ENCODE results near the gene RNF152. TPM values are rescaled to one million over a fixed set of nuclear protein-coding genes. Genes with fewer than 3 reads are reported as not detected.

The RNF152 gene
- polyA plus RNA-seq, 1 donor from 2014 or later, result 22.9 TPM

- H3K9ac ChIP-seq (ENCODE audit: low read length), result no peak overlapping the region
- H3K9me3 ChIP-seq (ENCODE audit: low read length), result no peaks in the 10 kb centered on the region
- no peak overlapping the region for H3K27ac ChIP-seq (ENCODE audit: low read length)
- H3K4me2 ChIP-seq (ENCODE audit: low read length), result no peak overlapping the region
- no peaks in the 10 kb centered on the region for H3K9me2 ChIP-seq (ENCODE audit: insufficient read depth, low read length)
- H2AFZ ChIP-seq (ENCODE audit: low read depth, low read length), result no peak overlapping the region
- H3K36me3 ChIP-seq (ENCODE audit: insufficient read depth, low read length), result peaks cover 3% of the 10 kb centered on the region
- H3K4me3 ChIP-seq (ENCODE audit: low read length), result no peak overlapping the region
- H3K27me3 ChIP-seq (ENCODE audit: insufficient read depth, low read depth, low read length), result no peaks in the 10 kb centered on the region
- no peak for TF ChIP-seq EP300 (conservative IDR thresholded peaks at IDR 0.05; ENCODE audit: poor library complexity, severe bottlenecking)
- no peak for TF ChIP-seq MXI1 (conservative IDR thresholded peaks at IDR 0.05; ENCODE audit: poor library complexity, severe bottlenecking)
- TF ChIP-seq SMC3 (conservative IDR thresholded peaks at IDR 0.05; ENCODE audit: poor library complexity), result no peak
- TF ChIP-seq TAF1 (IDR thresholded peaks at IDR 0.05; ENCODE audit: low read depth), result no peak
- TF ChIP-seq RAD21 (conservative IDR thresholded peaks at IDR 0.05), result no peak
- no peaks in the 10 kb centered on the region for H3K79me2 ChIP-seq (replicated peaks; ENCODE audit: insufficient read depth, low read length)
- H4K20me1 ChIP-seq (ENCODE audit: insufficient read depth), result no peaks in the 10 kb centered on the region
- no peaks in the 10 kb centered on the region for H3F3A ChIP-seq (ENCODE audit: insufficient read depth, low read length, poor library complexity, severe bottlenecking)
Observed at GRCh38 chr18:61859113-61859512, 33.7 kb downstream of the RNF152 start.

GRCh38 chr18:61856678-61857077 is 36.1 kb downstream of the RNF152 start:
- H2AFZ ChIP-seq (ENCODE audit: low read depth, low read length), result no peak overlapping the region
- no peaks in the 10 kb centered on the region for H3K9me3 ChIP-seq (ENCODE audit: low read length)
- H3K4me2 ChIP-seq (ENCODE audit: low read length), result no peak overlapping the region
- no peak overlapping the region for H3K9ac ChIP-seq (ENCODE audit: low read length)
- H3K36me3 ChIP-seq (ENCODE audit: insufficient read depth, low read length), result no peaks in the 10 kb centered on the region
- no peaks in the 10 kb centered on the region for H3K79me2 ChIP-seq (replicated peaks; ENCODE audit: insufficient read depth, low read length)
- no peaks in the 10 kb centered on the region for H3K27me3 ChIP-seq (ENCODE audit: insufficient read depth, low read depth, low read length)
- no peaks in the 10 kb centered on the region for H4K20me1 ChIP-seq (ENCODE audit: insufficient read depth)
- TF ChIP-seq RAD21 (conservative IDR thresholded peaks at IDR 0.05) (no peak), EZH2 (IDR thresholded peaks at IDR 0.05; ENCODE audit: borderline replicate concordance, insufficient read depth, low read length, poor library complexity, severe bottlenecking) (no peak), REST (IDR thresholded peaks at IDR 0.05; ENCODE audit: borderline replicate concordance) (no peak), CTCF (IDR thresholded peaks at IDR 0.05; ENCODE audit: poor library complexity, severe bottlenecking) (no peak), TAF1 (IDR thresholded peaks at IDR 0.05; ENCODE audit: low read depth) (no peak), POLR2AphosphoS5 (IDR thresholded peaks at IDR 0.05) (no peak), EP300 (conservative IDR thresholded peaks at IDR 0.05; ENCODE audit: poor library complexity, severe bottlenecking) (no peak), SMC3 (conservative IDR thresholded peaks at IDR 0.05; ENCODE audit: poor library complexity) (no peak), MXI1 (conservative IDR thresholded peaks at IDR 0.05; ENCODE audit: poor library complexity, severe bottlenecking) (no peak)
- no peaks in the 10 kb centered on the region for H3K9me2 ChIP-seq (ENCODE audit: insufficient read depth, low read length)
- H3F3A ChIP-seq (ENCODE audit: insufficient read depth, low read length, poor library complexity, severe bottlenecking), result no peaks in the 10 kb centered on the region
- H3K4me3 ChIP-seq (ENCODE audit: low read length), result no peak overlapping the region
- no peak overlapping the region for H3K27ac ChIP-seq (ENCODE audit: low read length)
